Uterus (tissue), 4 donors: Measurements from ENCODE around the gene MRPL24. TPM values are rescaled to one million over a fixed set of nuclear protein-coding genes. Genes with fewer than 3 reads are reported as not detected.
A peak's percentile ranks its signal among the peaks of the same experiment; 100 is the strongest.

ENCODE experiments used
- DNase-seq, 2 donors: peaks; one replicate each; pipeline ENCODE4 v3.0.0-alpha.2; 2019 to 2020
- H3K27ac ChIP-seq, 2 donors: fragments of 200-600 bp; sonication (generic); 1 replicate in 1 of 2; 2 replicates in 1 of 2; pipeline ENCODE4 v1.5.1; 2016 to 2018
- H3K27me3 ChIP-seq, 2 donors: fragments of 200-600 bp; sonication (generic); one replicate each; pipeline ENCODE4 v1.5.1; 2018 to 2019; ENCODE audit warnings: control low read depth in 1 of 2
- H3K36me3 ChIP-seq, 2 donors: fragments of 200-600 bp; sonication (generic); one replicate each; pipeline ENCODE4 v1.5.1; 2019; ENCODE audit warnings: control low read depth in 1 of 2
- H3K4me1 ChIP-seq, 2 donors: fragments of 200-600 bp; sonication (generic); one replicate each; pipeline ENCODE4 v1.5.1; 2018 to 2019; ENCODE audit warnings: control low read depth in 1 of 2
- H3K4me3 ChIP-seq, 2 donors: fragments of 200-600 bp; sonication (generic); 1 replicate in 1 of 2; 2 replicates in 1 of 2; pipeline ENCODE4 v1.5.1; 2018 to 2019; ENCODE audit warnings: mild to moderate bottlenecking in 1 of 2
- H3K9me3 ChIP-seq, 2 donors: fragments of 200-600 bp; sonication (generic); one replicate each; pipeline ENCODE4 v1.5.1; 2019; ENCODE audit warnings: control low read depth in 1 of 2
- POLR2A ChIP-seq, 2 donors: fragments of 450-650 bp; IDR thresholded peaks; one replicate each; pipeline ENCODE4 v1.6.1; 2016; ENCODE audit warnings: antibody characterized with exemption in 2 of 2, mild to moderate bottlenecking in 1 of 2, moderate library complexity in 1 of 2
- intact Hi-C: fragments of 100-400 bp; cut with DNase I; formaldehyde crosslinking; loops from one replicate; pipeline ENCODE4 v1.15.1; 2023; ENCODE audit warnings: low total_unique reads
- total RNA-seq, 4 donors: library from RNA; depleted of rRNA in 3 of 4; stranded (reverse); fragments of >200 nt in 3 of 4; gene quantifications; one replicate each; pipeline versions ENCODE4 v1.1.0 to v1.2.4, GENCODE V29; 2014 to 2023
- TF ChIP-seq, protein P1 (sequence below), 4 experiments: fragments of 200-600 bp in 2 of 4; fragments of 450-650 bp in 2 of 4; sonication (generic) in 2 of 4; IDR thresholded peaks; one replicate each; pipeline ENCODE4 v1.5.1; 2016 to 2019; ENCODE audit warnings: antibody characterized with exemption in 4 of 4, mild to moderate bottlenecking in 2 of 4, moderate library complexity in 1 of 4
- donor health status: DM: yes; HTN: yes; CAD: no.

The MRPL24 gene
- total RNA-seq, 4 donors from 2014 or later = 8.2 to 58.5 (median 23.8) TPM

GRCh38 chr1:156751451-156751756, 10.5 kb upstream of the MRPL24 start, which contains the start of gene HDGF:
Gene HDGF (minus strand): TSS chr1:156751675. CDS start chr1:156751429, 246 bp downstream.
- peak within 1 kb of the TSS; percentile 97 to 98 for H3K4me3 ChIP-seq
- no peaks in the 10 kb centered on the region for H3K9me3 ChIP-seq
- H3K36me3 ChIP-seq = no peaks in the 10 kb centered on the region
- H3K27ac ChIP-seq = peak within 1 kb of the TSS; percentile 99 to 100
- intact Hi-C loops = no loop called here
- H3K27me3 ChIP-seq = no peaks in the 10 kb centered on the region
- DNase-seq = no peak
- TF ChIP-seq, protein P1, sequence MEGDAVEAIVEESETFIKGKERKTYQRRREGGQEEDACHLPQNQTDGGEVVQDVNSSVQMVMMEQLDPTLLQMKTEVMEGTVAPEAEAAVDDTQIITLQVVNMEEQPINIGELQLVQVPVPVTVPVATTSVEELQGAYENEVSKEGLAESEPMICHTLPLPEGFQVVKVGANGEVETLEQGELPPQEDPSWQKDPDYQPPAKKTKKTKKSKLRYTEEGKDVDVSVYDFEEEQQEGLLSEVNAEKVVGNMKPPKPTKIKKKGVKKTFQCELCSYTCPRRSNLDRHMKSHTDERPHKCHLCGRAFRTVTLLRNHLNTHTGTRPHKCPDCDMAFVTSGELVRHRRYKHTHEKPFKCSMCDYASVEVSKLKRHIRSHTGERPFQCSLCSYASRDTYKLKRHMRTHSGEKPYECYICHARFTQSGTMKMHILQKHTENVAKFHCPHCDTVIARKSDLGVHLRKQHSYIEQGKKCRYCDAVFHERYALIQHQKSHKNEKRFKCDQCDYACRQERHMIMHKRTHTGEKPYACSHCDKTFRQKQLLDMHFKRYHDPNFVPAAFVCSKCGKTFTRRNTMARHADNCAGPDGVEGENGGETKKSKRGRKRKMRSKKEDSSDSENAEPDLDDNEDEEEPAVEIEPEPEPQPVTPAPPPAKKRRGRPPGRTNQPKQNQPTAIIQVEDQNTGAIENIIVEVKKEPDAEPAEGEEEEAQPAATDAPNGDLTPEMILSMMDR (IDR thresholded peaks at IDR 0.05) = no peak
- TF ChIP-seq POLR2A (IDR thresholded peaks at IDR 0.05) = no peak
- no peaks in the 10 kb centered on the region for H3K4me1 ChIP-seq

GRCh38 chr1:156750711-156751450, 10.0 kb upstream of the MRPL24 start:
- intact Hi-C loops = no loop called here
- Histone ChIP-seq H3K9me3 (no peaks in the 10 kb centered on the region), H3K4me3 (peak overlapping the region; percentile 97 to 98), H3K36me3 (no peaks in the 10 kb centered on the region), H3K27ac (peak overlapping the region; percentile 99 to 100), H3K4me1 (peaks cover 0 to 4% of the 10 kb centered on the region in 2 donors), H3K27me3 (no peaks in the 10 kb centered on the region)
- TF ChIP-seq, protein P1 (IDR thresholded peaks at IDR 0.05) = peak in 1 of 4 experiments; percentile 40
- no peak for TF ChIP-seq POLR2A (IDR thresholded peaks at IDR 0.05)
- DNase-seq = peak; percentile 63 to 65

DNA sequence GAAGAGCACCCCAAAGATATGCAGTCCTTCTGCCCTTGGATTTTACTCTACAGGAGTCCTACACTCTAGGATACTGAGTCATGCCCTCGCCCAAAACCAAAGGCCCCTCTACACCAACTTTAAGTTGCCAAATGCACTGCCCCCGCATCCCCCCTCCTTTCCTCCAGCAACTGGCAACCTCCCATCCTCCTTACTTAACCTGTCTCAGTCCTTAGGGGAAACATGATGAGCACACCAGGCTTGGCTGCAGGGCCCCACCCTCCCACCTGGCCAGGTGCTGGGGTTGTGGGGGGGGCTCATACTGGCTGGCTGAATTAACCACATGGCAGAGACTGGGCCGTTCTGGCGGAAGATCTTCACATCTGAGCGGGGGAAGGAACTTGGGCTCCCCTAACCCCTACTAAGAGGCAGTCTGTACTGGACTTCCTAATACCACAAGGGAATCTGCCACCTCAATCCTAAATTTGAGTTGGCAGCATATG, 9.3 kb upstream of the MRPL24 start:
- Histone ChIP-seq H3K36me3 (no peaks in the 10 kb centered on the region), H3K9me3 (no peaks in the 10 kb centered on the region), H3K27me3 (no peaks in the 10 kb centered on the region), H3K4me1 (peaks cover 0 to 7% of the 10 kb centered on the region in 2 donors), H3K27ac (peak overlapping the region; percentile 99 to 100), H3K4me3 (peak overlapping the region; percentile 97 to 98)
- intact Hi-C loops = no loop called here
- peak; percentile 45 to 61 for DNase-seq
- TF ChIP-seq POLR2A (IDR thresholded peaks at IDR 0.05) = peak in 1 of 2 donors; percentile 11
- TF ChIP-seq, protein P1 (IDR thresholded peaks at IDR 0.05) = no peak

DNA sequence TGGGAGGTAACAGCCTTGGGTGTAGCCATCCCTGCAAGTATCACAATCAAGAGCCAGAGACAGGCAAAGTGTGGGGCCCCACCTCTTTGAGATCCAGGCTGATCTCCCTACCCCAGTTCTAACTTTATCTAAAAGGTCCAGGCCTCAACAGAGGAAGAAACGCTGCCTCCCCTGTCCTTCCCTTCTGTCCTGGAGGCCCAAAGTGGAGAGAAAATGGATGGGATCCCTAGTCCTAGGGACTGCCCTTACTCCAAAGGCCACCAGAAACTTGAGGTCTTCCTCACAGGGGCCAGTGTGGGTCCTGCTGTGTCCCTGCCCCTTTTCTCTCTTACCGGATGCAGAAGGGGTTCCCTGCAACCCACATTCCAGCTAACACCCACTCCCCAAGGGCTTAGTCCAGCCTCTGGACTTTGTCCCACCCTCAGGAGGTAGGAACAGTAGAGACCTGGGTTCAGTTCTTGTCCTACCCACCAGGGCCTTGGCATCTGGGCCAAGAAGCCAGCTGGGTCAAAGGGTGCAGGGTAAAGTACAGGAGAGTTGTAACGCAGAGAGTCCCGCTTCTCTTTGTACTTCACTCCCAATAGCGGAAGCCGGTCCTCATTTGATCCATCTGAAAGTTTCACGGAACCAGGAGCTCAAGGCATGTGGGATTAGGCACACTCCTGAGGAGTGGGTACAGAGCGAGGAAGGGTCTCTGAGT, 8.7 kb upstream of the MRPL24 start:
- intact Hi-C loops = no loop called here
- peaks cover 0 to 7% of the 10 kb centered on the region in 2 donors for H3K4me1 ChIP-seq

More for the DNA sequence above, 8.7 kb upstream of the MRPL24 start:
- H3K27me3 ChIP-seq = no peaks in the 10 kb centered on the region
- peak overlapping the region; percentile 99 to 100 for H3K27ac ChIP-seq
- TF ChIP-seq, protein P1 (IDR thresholded peaks at IDR 0.05) = no peak
- TF ChIP-seq POLR2A (IDR thresholded peaks at IDR 0.05) = no peak
- peak overlapping the region; percentile 97 to 98 for H3K4me3 ChIP-seq
- DNase-seq = no peak
- no peaks in the 10 kb centered on the region for H3K36me3 ChIP-seq
- no peaks in the 10 kb centered on the region for H3K9me3 ChIP-seq
